Measurements from ENCODE around the gene AXIN1.

AXIN1 gene

DNA sequence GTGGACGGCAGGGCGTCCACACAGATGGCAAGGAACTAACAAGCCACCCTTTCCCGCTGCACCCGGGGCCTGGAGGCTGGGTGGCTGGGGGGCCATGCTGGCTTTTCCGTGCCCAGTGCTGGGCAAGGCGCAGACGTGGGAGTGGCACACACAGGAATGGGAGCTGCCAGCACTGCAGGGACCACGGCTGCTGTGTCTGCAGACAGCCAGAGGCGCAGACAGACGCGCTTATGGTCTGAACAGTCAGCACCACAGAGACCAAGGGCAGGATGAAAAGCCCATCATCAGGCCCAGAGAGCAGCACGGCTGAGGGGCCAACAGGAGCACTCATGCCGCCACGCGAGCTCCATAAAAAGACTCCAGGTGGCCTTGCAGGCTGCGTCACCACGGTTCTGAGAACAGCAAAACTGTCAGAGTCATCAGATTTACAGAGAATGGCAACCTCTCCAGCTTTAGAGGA is 45.6 kb downstream of the AXIN1 start:
- no peaks in the 10 kb centered on the region for H3K27me3 ChIP-seq (ENCODE audit: control insufficient read depth, insufficient read depth, low read length)
- H3K4me1 ChIP-seq (ENCODE audit: control insufficient read depth, insufficient read depth, low read length): no peaks in the 10 kb centered on the region
- H3K9ac ChIP-seq (ENCODE audit: low read depth, low read length): no peak overlapping the region
- no peak overlapping the region for H3K4me3 ChIP-seq (ENCODE audit: low read depth, low read length)
- H3K9me3 ChIP-seq (ENCODE audit: control insufficient read depth, insufficient read depth, low read length): no peaks in the 10 kb centered on the region
- peaks cover 64% of the 10 kb centered on the region for H3K36me3 ChIP-seq (ENCODE audit: control insufficient read depth, insufficient read depth, low read length)
- no peak overlapping the region for H3K27ac ChIP-seq (ENCODE audit: low read depth, low read length)

DNA sequence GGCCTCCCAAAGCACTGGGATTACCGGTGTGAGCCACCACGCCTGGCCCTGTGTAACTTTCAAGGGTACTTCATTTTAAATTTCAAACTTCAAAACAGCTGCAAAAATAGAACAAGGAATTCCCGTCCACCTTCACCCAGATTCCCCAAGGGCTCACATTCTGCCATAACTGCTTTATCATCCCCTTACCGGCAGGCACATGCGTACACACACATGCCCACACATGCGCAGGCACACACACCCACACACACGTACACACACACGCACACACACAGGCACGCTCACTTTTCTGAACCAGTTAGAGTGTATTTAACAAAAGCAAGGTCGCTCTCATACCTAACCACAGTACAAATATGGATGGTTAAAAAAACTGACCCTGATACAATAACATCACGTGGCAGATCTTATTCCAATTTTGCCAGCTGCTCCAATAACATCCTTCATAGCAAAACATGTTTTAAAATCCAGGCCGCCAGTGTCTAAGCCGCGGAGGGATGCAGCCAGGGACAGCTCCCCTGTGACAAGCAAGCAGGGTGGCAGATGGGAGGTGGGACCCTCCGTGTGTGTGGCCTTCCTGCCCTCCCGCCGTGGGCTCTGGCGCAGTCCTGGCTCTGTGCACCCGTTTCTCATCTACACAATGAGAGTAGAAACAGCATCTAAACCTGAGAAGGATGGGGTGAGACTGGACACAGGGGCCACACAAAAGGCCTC is 46.5 kb downstream of the AXIN1 start:
- Histone ChIP-seq H3K4me3 (ENCODE audit: low read depth, low read length) (no peak overlapping the region), H3K4me1 (ENCODE audit: control insufficient read depth, insufficient read depth, low read length) (no peaks in the 10 kb centered on the region), H3K27ac (ENCODE audit: low read depth, low read length) (no peak overlapping the region), H3K9ac (ENCODE audit: low read depth, low read length) (no peak overlapping the region), H3K27me3 (ENCODE audit: control insufficient read depth, insufficient read depth, low read length) (no peaks in the 10 kb centered on the region), H3K9me3 (ENCODE audit: control insufficient read depth, insufficient read depth, low read length) (no peaks in the 10 kb centered on the region), H3K36me3 (ENCODE audit: control insufficient read depth, insufficient read depth, low read length) (peaks cover 60% of the 10 kb centered on the region)

- H3K36me3 ChIP-seq (ENCODE audit: control insufficient read depth, insufficient read depth, low read length): peaks cover 55% of the 10 kb centered on the region
- H3K4me1 ChIP-seq (ENCODE audit: control insufficient read depth, insufficient read depth, low read length): no peaks in the 10 kb centered on the region
- H3K9ac ChIP-seq (ENCODE audit: low read depth, low read length): no peak overlapping the region
- no peaks in the 10 kb centered on the region for H3K27me3 ChIP-seq (ENCODE audit: control insufficient read depth, insufficient read depth, low read length)
- no peaks in the 10 kb centered on the region for H3K9me3 ChIP-seq (ENCODE audit: control insufficient read depth, insufficient read depth, low read length)
- H3K27ac ChIP-seq (ENCODE audit: low read depth, low read length): no peak overlapping the region
- no peak overlapping the region for H3K4me3 ChIP-seq (ENCODE audit: low read depth, low read length)
Measured at GRCh38 chr16:303760-304505, 48.6 kb downstream of the AXIN1 start.

DNA sequence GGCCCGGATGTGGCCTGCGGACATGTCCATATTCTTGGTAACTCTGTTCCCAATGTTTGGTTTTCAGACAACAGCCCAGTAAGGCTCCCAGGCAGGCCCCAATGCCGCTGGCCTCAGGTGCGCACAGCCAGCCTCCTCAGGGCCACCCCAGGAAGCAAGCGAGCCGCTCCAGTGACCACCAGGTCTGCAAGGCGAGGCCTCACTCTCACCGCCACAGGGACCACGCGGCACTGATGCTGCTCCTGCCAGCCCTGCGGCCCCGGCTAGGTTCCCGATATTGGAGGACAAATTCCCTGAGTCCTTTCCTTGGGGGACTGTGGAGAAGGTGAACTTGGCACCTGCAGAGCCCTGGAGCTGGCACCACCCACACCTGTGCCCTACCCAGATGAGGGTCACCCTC is 50.6 kb downstream of the AXIN1 start:
- no peak overlapping the region for H3K27ac ChIP-seq (ENCODE audit: low read depth, low read length)
- no peaks in the 10 kb centered on the region for H3K27me3 ChIP-seq (ENCODE audit: control insufficient read depth, insufficient read depth, low read length)
- H3K4me1 ChIP-seq (ENCODE audit: control insufficient read depth, insufficient read depth, low read length): no peaks in the 10 kb centered on the region
- H3K9me3 ChIP-seq (ENCODE audit: control insufficient read depth, insufficient read depth, low read length): no peaks in the 10 kb centered on the region
- peaks cover 51% of the 10 kb centered on the region for H3K36me3 ChIP-seq (ENCODE audit: control insufficient read depth, insufficient read depth, low read length)
- H3K4me3 ChIP-seq (ENCODE audit: low read depth, low read length): no peak overlapping the region
- no peak overlapping the region for H3K9ac ChIP-seq (ENCODE audit: low read depth, low read length)

- no peaks in the 10 kb centered on the region for H3K9me3 ChIP-seq (ENCODE audit: control insufficient read depth, insufficient read depth, low read length)
- H3K9ac ChIP-seq (ENCODE audit: low read depth, low read length): no peak overlapping the region
- H3K4me1 ChIP-seq (ENCODE audit: control insufficient read depth, insufficient read depth, low read length): no peaks in the 10 kb centered on the region
- H3K27ac ChIP-seq (ENCODE audit: low read depth, low read length): no peak overlapping the region
- H3K36me3 ChIP-seq (ENCODE audit: control insufficient read depth, insufficient read depth, low read length): peaks cover 51% of the 10 kb centered on the region
- no peak overlapping the region for H3K4me3 ChIP-seq (ENCODE audit: low read depth, low read length)
- no peaks in the 10 kb centered on the region for H3K27me3 ChIP-seq (ENCODE audit: control insufficient read depth, insufficient read depth, low read length)
Measured at GRCh38 chr16:301235-301634, 51.3 kb downstream of the AXIN1 start.

GRCh38 chr16:297832-298231 is 54.7 kb downstream of the AXIN1 start:
- H3K27me3 ChIP-seq (ENCODE audit: control insufficient read depth, insufficient read depth, low read length): no peaks in the 10 kb centered on the region
- H3K36me3 ChIP-seq (ENCODE audit: control insufficient read depth, insufficient read depth, low read length): peaks cover 44% of the 10 kb centered on the region
- H3K9ac ChIP-seq (ENCODE audit: low read depth, low read length): no peak overlapping the region
- no peak overlapping the region for H3K27ac ChIP-seq (ENCODE audit: low read depth, low read length)
- H3K9me3 ChIP-seq (ENCODE audit: control insufficient read depth, insufficient read depth, low read length): no peaks in the 10 kb centered on the region
- H3K4me1 ChIP-seq (ENCODE audit: control insufficient read depth, insufficient read depth, low read length): no peaks in the 10 kb centered on the region
- H3K4me3 ChIP-seq (ENCODE audit: low read depth, low read length): no peak overlapping the region

GRCh38 chr16:296806-297510 is 55.6 kb downstream of the AXIN1 start:
- no peaks in the 10 kb centered on the region for H3K27me3 ChIP-seq (ENCODE audit: control insufficient read depth, insufficient read depth, low read length)
- H3K36me3 ChIP-seq (ENCODE audit: control insufficient read depth, insufficient read depth, low read length): peaks cover 43% of the 10 kb centered on the region
- no peak overlapping the region for H3K4me3 ChIP-seq (ENCODE audit: low read depth, low read length)
- no peak overlapping the region for H3K9ac ChIP-seq (ENCODE audit: low read depth, low read length)
- H3K27ac ChIP-seq (ENCODE audit: low read depth, low read length): no peak overlapping the region
- H3K4me1 ChIP-seq (ENCODE audit: control insufficient read depth, insufficient read depth, low read length): no peaks in the 10 kb centered on the region
- no peaks in the 10 kb centered on the region for H3K9me3 ChIP-seq (ENCODE audit: control insufficient read depth, insufficient read depth, low read length)

- no peak overlapping the region for H3K27ac ChIP-seq (ENCODE audit: low read depth, low read length)
- H3K4me3 ChIP-seq (ENCODE audit: low read depth, low read length): no peak overlapping the region
- peaks cover 49% of the 10 kb centered on the region for H3K36me3 ChIP-seq (ENCODE audit: control insufficient read depth, insufficient read depth, low read length)
- no peaks in the 10 kb centered on the region for H3K27me3 ChIP-seq (ENCODE audit: control insufficient read depth, insufficient read depth, low read length)
- H3K4me1 ChIP-seq (ENCODE audit: control insufficient read depth, insufficient read depth, low read length): no peaks in the 10 kb centered on the region
- H3K9ac ChIP-seq (ENCODE audit: low read depth, low read length): no peak overlapping the region
- H3K9me3 ChIP-seq (ENCODE audit: control insufficient read depth, insufficient read depth, low read length): no peaks in the 10 kb centered on the region
Measured at GRCh38 chr16:296276-296675, 56.2 kb downstream of the AXIN1 start.

DNA sequence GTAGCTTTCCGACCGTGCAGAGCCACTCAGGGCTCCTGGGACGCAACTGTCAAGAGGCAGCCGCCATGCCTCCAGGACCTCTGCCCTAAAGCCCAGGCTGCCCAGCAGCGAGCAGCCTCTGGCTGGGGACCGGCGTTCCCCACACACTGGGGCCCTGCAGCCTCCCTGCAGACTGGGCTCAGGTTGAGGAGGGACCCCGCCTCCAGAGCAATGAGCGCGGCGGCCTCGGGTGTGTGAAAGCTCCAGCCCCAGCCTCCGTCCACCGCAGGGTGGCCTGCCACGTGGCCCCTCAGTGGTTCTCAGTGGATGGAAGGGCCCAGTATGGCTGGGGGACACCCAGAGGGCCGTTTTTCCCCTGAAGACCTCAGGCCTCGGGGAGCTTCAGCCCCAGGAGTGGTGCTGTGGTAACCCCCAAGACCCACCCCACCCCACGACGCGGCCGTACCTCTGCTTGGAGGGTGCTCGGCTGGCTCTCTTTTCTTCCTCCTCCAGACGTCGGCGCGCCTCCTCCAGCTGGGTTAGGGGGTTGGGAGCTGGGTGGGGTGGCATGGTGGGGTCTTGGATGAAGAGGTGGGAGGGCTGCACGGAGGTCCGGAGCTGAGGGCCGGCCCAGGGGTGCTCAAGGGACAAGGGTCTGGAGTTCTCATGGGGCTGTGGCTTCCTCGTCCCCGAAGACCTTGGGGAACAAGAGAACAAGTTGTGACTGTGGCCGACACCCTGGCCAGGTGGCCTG is 59.3 kb downstream of the AXIN1 start:
- no peaks in the 10 kb centered on the region for H3K9me3 ChIP-seq (ENCODE audit: control insufficient read depth, insufficient read depth, low read length)
- no peak overlapping the region for H3K4me3 ChIP-seq (ENCODE audit: low read depth, low read length)
- no peaks in the 10 kb centered on the region for H3K27me3 ChIP-seq (ENCODE audit: control insufficient read depth, insufficient read depth, low read length)
- H3K27ac ChIP-seq (ENCODE audit: low read depth, low read length): no peak overlapping the region
- H3K36me3 ChIP-seq (ENCODE audit: control insufficient read depth, insufficient read depth, low read length): peaks cover 66% of the 10 kb centered on the region
- H3K4me1 ChIP-seq (ENCODE audit: control insufficient read depth, insufficient read depth, low read length): no peaks in the 10 kb centered on the region
- H3K9ac ChIP-seq (ENCODE audit: low read depth, low read length): no peak overlapping the region

- Histone ChIP-seq H3K27ac (ENCODE audit: low read depth, low read length) (no peak overlapping the region), H3K9me3 (ENCODE audit: control insufficient read depth, insufficient read depth, low read length) (no peaks in the 10 kb centered on the region), H3K36me3 (ENCODE audit: control insufficient read depth, insufficient read depth, low read length) (peaks cover 59% of the 10 kb centered on the region), H3K4me3 (ENCODE audit: low read depth, low read length) (no peak overlapping the region), H3K4me1 (ENCODE audit: control insufficient read depth, insufficient read depth, low read length) (no peaks in the 10 kb centered on the region), H3K9ac (ENCODE audit: low read depth, low read length) (no peak overlapping the region), H3K27me3 (ENCODE audit: control insufficient read depth, insufficient read depth, low read length) (no peaks in the 10 kb centered on the region)
Measured at GRCh38 chr16:291539-291938, 61.0 kb downstream of the AXIN1 start.
